KMS-11 (cell line): ENCODE data around the gene PFDN6.

Experiments
- H2AFZ ChIP-seq: fragments of 200-600 bp; sonication (generic); 2 replicates; pipeline ENCODE4 v1.6.1; 2016; ENCODE audit warnings: antibody characterized with exemption, mixed run types, low read depth
- H3K27ac ChIP-seq: fragments of 200-600 bp; sonication (generic); 2 replicates; pipeline ENCODE4 v1.6.1; 2016; ENCODE audit warnings: mild to moderate bottlenecking, mixed run types
- H3K27me3 ChIP-seq: fragments of 200-600 bp; sonication (generic); 2 replicates; pipeline ENCODE4 v1.6.1; 2017; ENCODE audit warnings: mild to moderate bottlenecking, low read depth, mixed run types, moderate library complexity; ENCODE audit not compliant: insufficient read depth
- H3K36me3 ChIP-seq: fragments of 200-600 bp; sonication (generic); 2 replicates; pipeline ENCODE4 v1.6.1; 2017; ENCODE audit warnings: mild to moderate bottlenecking, mixed run types; ENCODE audit not compliant: insufficient read depth
- H3K4me1 ChIP-seq: fragments of 200-600 bp; sonication (generic); 2 replicates; pipeline ENCODE4 v1.6.1; 2016; ENCODE audit warnings: mild to moderate bottlenecking, low read depth, mixed run types; ENCODE audit not compliant: poor library complexity, severe bottlenecking
- H3K4me2 ChIP-seq: fragments of 200-600 bp; sonication (generic); 2 replicates; pipeline ENCODE4 v1.7.0; 2016; ENCODE audit warnings: mild to moderate bottlenecking, mixed run types
- H3K4me3 ChIP-seq: fragments of 200-600 bp; sonication (generic); IDR thresholded peaks from 2 replicates; pipeline ENCODE4 v1.6.1; 2017; ENCODE audit warnings: low read depth, low read length, mixed read lengths; ENCODE audit not compliant: insufficient read depth
- H3K79me2 ChIP-seq: fragments of 200-600 bp; sonication (generic); 2 replicates; pipeline ENCODE4 v1.6.1; 2016; ENCODE audit warnings: low read depth, mixed run types; ENCODE audit not compliant: insufficient read depth
- H3K9ac ChIP-seq: fragments of 200-600 bp; sonication (generic); 2 replicates; pipeline ENCODE4 v1.6.1; 2016; ENCODE audit warnings: mild to moderate bottlenecking, mixed run types
- H4K20me1 ChIP-seq: fragments of 200-600 bp; sonication (generic); 2 replicates; pipeline ENCODE4 v1.6.1; 2016; ENCODE audit warnings: mild to moderate bottlenecking, mixed run types; ENCODE audit not compliant: insufficient read depth
- CTCF ChIP-seq: fragments of 200-600 bp; sonication (generic); conservative IDR thresholded peaks from 2 replicates; pipeline ENCODE4 v1.6.1; 2017; ENCODE audit warnings: low read depth, mild to moderate bottlenecking, antibody characterized with exemption, low read length, moderate library complexity, mixed read lengths

Gene PFDN6

GRCh38 chr6:33330736-33331135, 41.3 kb downstream of the PFDN6 start:
- no peaks in the 10 kb centered on the region for H3K79me2 ChIP-seq
- no peak overlapping the region for H3K4me3 ChIP-seq
- H4K20me1 ChIP-seq: no peaks in the 10 kb centered on the region
- H3K27ac ChIP-seq: no peak overlapping the region
- H3K4me2 ChIP-seq: no peak overlapping the region
- H3K4me1 ChIP-seq: no peaks in the 10 kb centered on the region
- H3K27me3 ChIP-seq: no peaks in the 10 kb centered on the region
- no peak overlapping the region for H2AFZ ChIP-seq
- H3K36me3 ChIP-seq: no peaks in the 10 kb centered on the region
- TF ChIP-seq CTCF: no peak
- H3K9ac ChIP-seq: no peak overlapping the region

- Histone ChIP-seq H3K36me3 (no peaks in the 10 kb centered on the region), H2AFZ (no peak overlapping the region), H3K27ac (no peak overlapping the region), H3K9ac (no peak overlapping the region), H3K4me3 (no peak overlapping the region), H3K27me3 (no peaks in the 10 kb centered on the region; the same call in 1 of the 2 replicates), H3K79me2 (no peaks in the 10 kb centered on the region), H4K20me1 (no peaks in the 10 kb centered on the region), H3K4me2 (no peak overlapping the region), H3K4me1 (no peaks in the 10 kb centered on the region)
- TF ChIP-seq CTCF: no peak
Measured at GRCh38 chr6:33333666-33334065, 44.3 kb downstream of the PFDN6 start.

- H3K4me1 ChIP-seq: peaks cover 4% of the 10 kb centered on the region
- no peak for TF ChIP-seq CTCF
- no peak overlapping the region for H3K27ac ChIP-seq
- H3K4me2 ChIP-seq: no peak overlapping the region
- no peak overlapping the region for H2AFZ ChIP-seq
- no peaks in the 10 kb centered on the region for H3K79me2 ChIP-seq
- no peaks in the 10 kb centered on the region; the same call in 1 of the 2 replicates for H3K27me3 ChIP-seq
- no peaks in the 10 kb centered on the region for H4K20me1 ChIP-seq
- H3K4me3 ChIP-seq: no peak overlapping the region
- no peak overlapping the region for H3K9ac ChIP-seq
- no peaks in the 10 kb centered on the region for H3K36me3 ChIP-seq
Measured at GRCh38 chr6:33335916-33336315, 46.5 kb downstream of the PFDN6 start.

- H2AFZ ChIP-seq: no peak overlapping the region
- no peaks in the 10 kb centered on the region for H3K36me3 ChIP-seq
- H3K27ac ChIP-seq: no peak overlapping the region
- H4K20me1 ChIP-seq: no peaks in the 10 kb centered on the region
- no peaks in the 10 kb centered on the region; the same call in 1 of the 2 replicates for H3K27me3 ChIP-seq
- no peak overlapping the region for H3K4me2 ChIP-seq
- H3K4me1 ChIP-seq: peaks cover 4% of the 10 kb centered on the region
- TF ChIP-seq CTCF: no peak
- H3K4me3 ChIP-seq: no peak overlapping the region
- no peaks in the 10 kb centered on the region for H3K79me2 ChIP-seq
- no peak overlapping the region for H3K9ac ChIP-seq
Measured at GRCh38 chr6:33336495-33336894, 47.1 kb downstream of the PFDN6 start.
